ENCODE results near the gene LMX1B. TPM values are rescaled to one million over a fixed set of nuclear protein-coding genes. Genes with fewer than 3 reads are reported as not detected.

The LMX1B gene
- total and polyA plus RNA-seq, 2 donors (not counting 3 experiments of a cell fraction or from before 2014, with no cell fraction given): not detected

DNA sequence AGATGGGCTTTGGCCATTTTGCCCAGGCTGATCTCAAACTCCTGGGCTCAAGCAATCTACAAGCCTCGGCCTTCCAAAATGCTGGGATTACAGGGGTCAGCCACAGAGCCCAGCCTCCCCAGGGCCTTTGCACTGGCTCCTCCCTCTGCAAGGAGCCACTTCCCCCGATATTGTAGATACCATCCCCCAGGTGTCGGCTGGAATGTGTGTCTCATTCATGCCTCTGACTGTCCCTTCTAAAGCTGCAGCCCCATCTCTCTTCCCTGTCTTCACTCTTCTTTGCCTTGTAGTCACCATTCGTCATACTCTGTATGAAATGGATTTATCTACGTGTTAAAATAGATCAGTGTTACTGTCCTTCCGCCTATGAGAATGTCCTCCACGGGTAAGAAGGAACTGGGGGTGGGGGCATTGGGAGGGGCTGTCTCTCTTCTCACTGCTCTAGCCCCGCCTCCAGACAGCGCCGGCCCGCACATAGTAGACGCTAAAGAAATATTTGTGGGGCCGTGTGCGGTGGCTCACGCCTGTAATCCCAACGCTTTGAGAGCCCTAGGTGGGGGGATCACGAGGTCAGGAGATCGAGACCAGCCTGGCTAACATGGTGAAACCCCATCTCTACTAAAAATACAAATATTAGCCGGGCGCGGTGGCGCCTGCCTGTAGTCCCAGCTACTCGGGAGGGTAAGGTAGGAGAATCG lies 68.5 kb downstream of the LMX1B start:
- BruUV-seq (replicated peaks): no TSS peak
- Histone ChIP-seq H3K9me1 (replicated peaks; ENCODE audit: control insufficient read depth, extremely low read depth, insufficient read depth, low read length) (no peaks in the 10 kb centered on the region), H3K36me3 (ENCODE audit: control insufficient read depth in 2 of 2, extremely low read depth in 1 of 2, insufficient read depth in 2 of 2, low read length in 2 of 2) (no peaks in the 10 kb centered on the region), H3K9ac (replicated peaks; ENCODE audit: extremely low read depth, insufficient read depth, low read length) (no peak overlapping the region), H3K4me3 (replicated peaks in 1 of 3; ENCODE audit: insufficient read depth in 1 of 3, low read depth in 1 of 3, low read length in 3 of 3) (no peak overlapping the region), H3K9me3 (replicated peaks; ENCODE audit: control insufficient read depth, insufficient read depth, low read length) (no peaks in the 10 kb centered on the region), H3K79me2 (ENCODE audit: control insufficient read depth, insufficient read depth, low read length) (no peaks in the 10 kb centered on the region), H3K4me2 (ENCODE audit: insufficient read depth, low read length) (no peak overlapping the region), H3K4me1 (ENCODE audit: control insufficient read depth, extremely low read depth, insufficient read depth, low read length) (no peaks in the 10 kb centered on the region), H3K27me3 (ENCODE audit: control insufficient read depth in 2 of 2, insufficient read depth in 2 of 2, low read length in 2 of 2) (peaks cover 44 to 56% of the 10 kb centered on the region in 2 experiments), H2AFZ (ENCODE audit: low read depth, low read length) (no peak overlapping the region), H3K27ac (ENCODE audit: insufficient read depth, low read depth, low read length) (no peak overlapping the region), H4K20me1 (replicated peaks; ENCODE audit: control insufficient read depth, extremely low read depth, insufficient read depth, low read length) (no peaks in the 10 kb centered on the region)
- CTCF ChIA-PET: interaction anchor here (6.0 kb wide), 1 partner anchor 8 kb away, joined by 68 read pairs; no protein-coding TSS in a partner anchor
- intact Hi-C loops (cut with micrococcal nuclease): no loop called here
- POLR2A ChIA-PET: interaction anchor here (1.2 kb wide), 1 partner anchor 50 kb away, joined by 3 read pairs; no protein-coding TSS in a partner anchor
- no peak for TF ChIP-seq EZH2 (IDR thresholded peaks at IDR 0.05; ENCODE audit: borderline replicate concordance, low read depth, low read length, severe bottlenecking)
- TF ChIP-seq POLR2A (IDR thresholded peaks at IDR 0.05; ENCODE audit: low read depth, low read length): no peak
- no peak for TF ChIP-seq MAX (IDR thresholded peaks at IDR 0.05; ENCODE audit: insufficient read depth, insufficient read length)
- TF ChIP-seq, protein P1, sequence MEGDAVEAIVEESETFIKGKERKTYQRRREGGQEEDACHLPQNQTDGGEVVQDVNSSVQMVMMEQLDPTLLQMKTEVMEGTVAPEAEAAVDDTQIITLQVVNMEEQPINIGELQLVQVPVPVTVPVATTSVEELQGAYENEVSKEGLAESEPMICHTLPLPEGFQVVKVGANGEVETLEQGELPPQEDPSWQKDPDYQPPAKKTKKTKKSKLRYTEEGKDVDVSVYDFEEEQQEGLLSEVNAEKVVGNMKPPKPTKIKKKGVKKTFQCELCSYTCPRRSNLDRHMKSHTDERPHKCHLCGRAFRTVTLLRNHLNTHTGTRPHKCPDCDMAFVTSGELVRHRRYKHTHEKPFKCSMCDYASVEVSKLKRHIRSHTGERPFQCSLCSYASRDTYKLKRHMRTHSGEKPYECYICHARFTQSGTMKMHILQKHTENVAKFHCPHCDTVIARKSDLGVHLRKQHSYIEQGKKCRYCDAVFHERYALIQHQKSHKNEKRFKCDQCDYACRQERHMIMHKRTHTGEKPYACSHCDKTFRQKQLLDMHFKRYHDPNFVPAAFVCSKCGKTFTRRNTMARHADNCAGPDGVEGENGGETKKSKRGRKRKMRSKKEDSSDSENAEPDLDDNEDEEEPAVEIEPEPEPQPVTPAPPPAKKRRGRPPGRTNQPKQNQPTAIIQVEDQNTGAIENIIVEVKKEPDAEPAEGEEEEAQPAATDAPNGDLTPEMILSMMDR (IDR thresholded peaks at IDR 0.05; ENCODE audit: extremely low read depth in 1 of 2, insufficient read depth in 1 of 2, low read depth in 1 of 2, low read length in 2 of 2): no peak
- TF ChIP-seq JUN (IDR thresholded peaks at IDR 0.05; ENCODE audit: borderline replicate concordance, insufficient read depth, insufficient read length, low read depth): no peak
- TF ChIP-seq MYC (IDR thresholded peaks at IDR 0.05; ENCODE audit: low read depth, low read length): no peak
- no peak for TF ChIP-seq GATA2 (IDR thresholded peaks at IDR 0.05; ENCODE audit: insufficient read depth, insufficient read length, low read depth, low read length)
- TF ChIP-seq POLR2AphosphoS5 (IDR thresholded peaks at IDR 0.05; ENCODE audit: insufficient read depth, low read depth, low read length): no peak
- no peak for TF ChIP-seq FOS (IDR thresholded peaks at IDR 0.05; ENCODE audit: borderline replicate concordance, insufficient read depth, low read length)
- no peak for FAIRE-seq
- no peak for DNase-seq (ENCODE audit: low read depth, low spot score)
- dilution Hi-C loops (cut with MboI; ENCODE audit: extremely low pct_ligation_motif_present, low sequenced_read_pairs): no loop called here

Data from endothelial cell of umbilical vein (primary cell).